Retinal pigment epithelial cell (primary cell): ENCODE data around the gene SLC12A7.
"Not testable (repeated sequence)": the region's sequence is repeated elsewhere in the genome, so short reads cannot be mapped to it uniquely, and the experiment has no call there.

ENCODE experiments used
- DNase-seq: peaks from one replicate; pipeline ENCODE4 v3.0.0-alpha.2; 2010; ENCODE audit warnings: low read depth
- H3K4me3 ChIP-seq: 2 replicates; pipeline ENCODE4 v1.5.1; 2011; ENCODE audit warnings: mild to moderate bottlenecking, low read length, control low read depth, moderate library complexity
- CTCF ChIP-seq: conservative IDR thresholded peaks from 2 replicates; pipeline ENCODE4 v1.5.1; 2011; ENCODE audit warnings: low read depth, low read length, control low read depth, inconsistent platforms

SLC12A7 gene

GRCh38 chr5:1131191-1131621 lies 19.3 kb upstream of the SLC12A7 start:
- H3K4me3 ChIP-seq: no peak overlapping the region
- TF ChIP-seq CTCF: no peak
- no peak for DNase-seq

- no peak for TF ChIP-seq CTCF
- H3K4me3 ChIP-seq: no peak overlapping the region
- DNase-seq: no peak
These were observed 18.5 kb upstream of the SLC12A7 start for GRCh38 chr5:1130218-1130946.

GRCh38 chr5:1129711-1130055 lies 17.8 kb upstream of the SLC12A7 start:
- DNase-seq: no peak
- TF ChIP-seq CTCF: no peak
- no peak overlapping the region for H3K4me3 ChIP-seq

GRCh38 chr5:1128977-1129710 lies 17.3 kb upstream of the SLC12A7 start:
- TF ChIP-seq CTCF: no peak
- no peak overlapping the region for H3K4me3 ChIP-seq
- DNase-seq: no peak

- TF ChIP-seq CTCF: no peak
- no peak for DNase-seq
- no peak overlapping the region for H3K4me3 ChIP-seq
These were observed 16.3 kb upstream of the SLC12A7 start for GRCh38 chr5:1127959-1128785.

- not testable (repeated sequence) for DNase-seq, H3K4me3 ChIP-seq
These were observed 13.8 kb upstream of the SLC12A7 start for GRCh38 chr5:1125695-1126094.

- DNase-seq: no peak
- H3K4me3 ChIP-seq: no peak overlapping the region
- no peak for TF ChIP-seq CTCF
These were observed 13.1 kb upstream of the SLC12A7 start for GRCh38 chr5:1125030-1125357.
